Pulmonary artery endothelial cell (primary cell): ENCODE measurements around the gene SPATA46. TPM values are rescaled to one million over a fixed set of nuclear protein-coding genes. Genes with fewer than 3 reads are reported as not detected.
"Not testable (repeated sequence)": the region's sequence is repeated elsewhere in the genome, so short reads cannot be mapped to it uniquely, and the experiment has no call there.

ENCODE experiments used
- DNase-seq: peaks from one replicate; pipeline ENCODE4 v3.0.0-alpha.2; 2011; ENCODE audit warnings: low read depth, low spot score
- total RNA-seq: library from RNA; depleted of rRNA; stranded (reverse); fragments of >200 nt; gene quantifications from 2 replicates; pipeline ENCODE4 v1.2.3, GENCODE V29; 2014

Gene SPATA46
- total RNA-seq, 1 donor from 2014 or later: not detected

DNA sequence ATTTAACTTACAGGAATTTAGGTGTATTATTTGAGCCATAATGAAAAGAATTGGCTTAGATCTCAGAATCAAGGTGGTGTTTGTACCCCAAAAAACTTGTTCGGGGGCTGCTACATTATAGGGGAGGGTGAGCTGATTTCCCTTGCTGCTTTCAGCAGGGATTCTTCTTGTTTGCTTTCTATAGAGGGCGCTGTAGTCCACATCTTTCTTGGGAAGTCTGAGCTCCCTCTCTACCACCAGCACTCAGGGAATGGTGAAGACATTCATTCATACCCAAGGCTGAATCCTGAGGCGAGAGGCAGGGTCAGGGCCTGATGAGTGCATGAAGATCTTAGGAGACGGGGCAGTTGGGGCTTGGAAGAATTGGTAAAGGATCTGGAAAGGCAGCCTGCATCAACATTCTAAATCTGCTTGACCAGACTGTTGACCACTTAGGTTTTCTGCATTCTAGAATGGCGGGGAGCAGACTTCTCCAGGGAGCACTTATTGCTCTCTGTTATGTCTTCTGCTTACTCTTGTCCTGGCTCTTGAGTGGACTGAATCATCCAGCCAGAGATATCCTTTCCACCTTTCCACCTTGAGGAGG is 18.9 kb downstream of the SPATA46 start:
- no peak for DNase-seq

DNA sequence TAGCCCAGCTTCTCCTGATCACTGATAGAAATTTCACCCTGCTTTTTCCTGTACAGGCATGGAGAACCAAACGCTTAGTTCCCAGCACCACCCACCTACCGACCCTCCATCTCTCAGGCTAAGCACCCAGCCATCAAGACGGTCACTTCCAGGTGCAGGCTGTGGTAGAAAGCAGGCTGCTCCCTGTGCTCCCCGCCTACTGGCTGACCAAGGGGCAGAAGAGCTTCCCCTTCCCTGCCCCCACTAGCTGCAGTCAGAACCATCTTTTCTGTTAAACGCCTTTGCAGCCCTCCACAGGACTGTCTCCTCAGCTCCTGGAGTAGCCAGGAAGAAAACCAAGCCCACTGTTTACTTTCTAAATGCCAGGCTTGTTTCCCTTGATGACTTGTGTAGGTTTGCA is 23.0 kb downstream of the SPATA46 start:
- no peak for DNase-seq

DNA sequence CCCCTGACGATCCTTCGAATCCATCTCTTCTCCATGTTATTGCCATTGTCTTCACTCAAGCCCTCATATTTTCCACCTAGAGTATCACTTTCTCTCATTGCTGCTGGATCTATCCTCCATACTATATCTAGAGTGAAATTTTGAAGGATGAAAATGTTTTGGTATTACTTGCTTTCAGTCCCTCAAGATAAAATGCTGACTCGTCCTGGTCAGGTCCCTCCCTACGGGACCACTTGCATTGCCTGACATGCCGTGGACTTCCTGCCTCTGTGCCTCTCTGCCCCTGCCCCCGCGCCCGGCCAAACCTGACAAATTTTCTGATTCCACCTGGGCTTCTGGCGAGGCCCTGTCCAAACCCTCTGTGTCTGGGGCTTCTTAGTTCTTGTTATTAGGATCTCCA is 23.6 kb downstream of the SPATA46 start:
- DNase-seq: no peak

DNA sequence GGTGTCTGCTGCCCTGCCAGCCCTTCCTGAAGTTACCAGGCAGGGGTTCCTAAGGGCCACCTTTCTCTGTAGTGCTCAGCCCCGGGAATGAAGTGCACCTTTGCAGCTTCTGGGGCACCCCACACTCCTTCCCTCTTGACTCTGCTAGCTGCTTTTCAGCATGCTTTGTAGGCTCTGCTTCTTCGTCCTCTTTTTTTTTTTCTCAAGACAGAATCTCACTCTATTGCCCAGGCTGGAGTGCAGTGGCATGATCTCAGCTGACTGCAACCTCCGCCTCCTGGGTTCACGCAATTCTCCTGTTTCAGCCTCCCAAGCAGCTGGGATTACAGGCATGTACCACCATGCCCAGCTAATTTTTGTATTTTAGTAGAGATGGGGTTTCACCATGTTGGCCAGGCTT is 24.8 kb downstream of the SPATA46 start:
- DNase-seq: not testable (repeated sequence)

DNA sequence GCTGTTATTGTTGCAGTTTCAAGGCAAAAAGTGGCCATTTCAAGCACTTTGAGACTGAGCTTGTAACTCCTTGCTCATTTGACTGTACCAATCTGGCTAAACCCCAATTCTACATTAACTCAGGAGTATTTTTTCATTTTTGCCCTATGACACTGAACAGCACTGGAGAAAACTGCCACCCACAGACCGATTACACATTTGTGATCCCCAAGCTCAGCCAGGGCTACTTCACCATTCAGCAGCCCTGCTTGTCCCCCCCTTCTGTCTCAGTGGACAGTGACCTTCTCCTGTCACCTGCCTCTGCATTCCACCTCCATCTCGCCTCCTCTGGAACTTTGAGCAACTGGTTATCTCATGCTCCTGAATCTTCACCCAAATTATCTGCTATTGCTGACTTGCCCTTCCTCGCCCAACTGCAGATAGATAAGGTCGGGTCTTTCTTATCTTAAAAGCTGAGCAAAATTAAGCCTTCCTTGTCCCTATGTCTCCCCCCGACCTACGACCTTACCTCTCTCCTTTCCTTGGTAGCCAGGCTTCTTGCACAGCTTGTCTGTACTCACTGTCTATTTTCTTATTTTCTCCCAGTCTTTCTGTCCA is 25.3 kb downstream of the SPATA46 start:
- no peak for DNase-seq

DNA sequence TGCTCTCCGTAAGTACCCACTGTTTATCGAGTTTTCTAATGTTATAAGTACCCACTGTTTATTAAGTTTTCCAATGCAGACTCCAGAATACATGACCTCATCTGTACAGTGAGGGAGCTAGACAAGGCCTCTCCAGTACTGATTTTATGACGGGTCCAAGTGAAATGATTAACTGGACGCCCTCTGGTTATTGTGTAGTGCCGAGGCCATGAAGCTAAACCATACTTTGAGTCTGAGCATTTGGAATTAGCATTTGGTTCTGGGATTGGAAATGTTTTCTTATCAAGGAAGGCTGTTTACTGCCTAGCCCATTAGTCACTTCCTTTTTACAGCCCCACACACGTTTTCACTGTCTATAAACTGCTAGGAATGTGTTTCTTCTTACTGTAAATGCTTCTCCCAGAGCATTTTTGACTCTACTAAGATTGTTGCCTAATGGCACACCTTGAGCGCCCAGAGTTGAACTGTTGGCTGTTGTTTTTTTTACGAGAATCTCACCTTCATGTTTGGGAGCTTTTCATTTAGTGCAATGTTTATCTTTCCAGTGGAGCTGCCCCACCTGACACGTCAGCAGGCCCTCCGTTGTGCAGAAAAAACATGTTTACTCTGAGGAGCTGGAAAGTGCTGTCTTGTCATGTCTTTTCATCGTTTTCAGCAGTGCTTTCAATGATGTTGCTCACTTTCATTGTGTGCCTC is 26.9 kb downstream of the SPATA46 start:
- DNase-seq: peak; percentile 78

DNA sequence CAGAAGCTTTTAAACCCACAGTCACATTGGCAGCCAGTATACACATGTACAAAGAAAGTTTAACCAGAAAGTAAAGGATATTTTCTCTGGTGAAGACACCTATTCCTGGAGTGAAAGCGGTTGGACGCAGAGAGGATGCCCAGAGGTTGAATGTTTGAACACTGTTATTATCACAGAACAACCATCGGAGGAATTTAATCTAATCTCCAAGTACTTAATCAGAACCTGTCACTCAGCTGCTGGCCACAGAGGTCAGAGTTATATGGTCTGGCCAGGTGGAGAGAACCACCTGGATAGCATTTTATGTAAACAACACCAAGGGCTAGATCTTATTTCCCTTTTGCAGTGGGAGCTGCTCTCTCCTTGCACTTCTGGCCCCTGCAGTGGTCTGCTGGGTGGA is 29.4 kb downstream of the SPATA46 start:
- DNase-seq: no peak

DNA sequence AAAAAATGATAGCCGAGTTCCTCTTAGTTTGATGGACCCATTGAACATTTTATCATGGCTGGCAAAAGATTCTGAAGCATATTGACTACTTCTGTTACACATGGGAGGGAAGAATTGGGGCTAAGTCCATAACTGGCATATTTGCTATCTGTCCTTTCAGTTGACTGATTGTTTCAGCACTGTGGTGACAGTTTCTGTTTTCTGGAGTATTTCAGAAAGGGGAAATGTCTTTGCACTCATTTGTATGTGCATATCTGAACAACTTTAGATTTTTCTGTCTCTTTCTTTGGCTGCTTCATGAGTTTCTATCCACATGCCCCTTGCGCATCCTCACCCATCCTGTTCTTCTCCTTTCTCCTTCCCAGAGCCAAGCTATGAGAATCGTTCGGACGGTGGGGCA is 33.2 kb downstream of the SPATA46 start:
- no peak for DNase-seq

DNA sequence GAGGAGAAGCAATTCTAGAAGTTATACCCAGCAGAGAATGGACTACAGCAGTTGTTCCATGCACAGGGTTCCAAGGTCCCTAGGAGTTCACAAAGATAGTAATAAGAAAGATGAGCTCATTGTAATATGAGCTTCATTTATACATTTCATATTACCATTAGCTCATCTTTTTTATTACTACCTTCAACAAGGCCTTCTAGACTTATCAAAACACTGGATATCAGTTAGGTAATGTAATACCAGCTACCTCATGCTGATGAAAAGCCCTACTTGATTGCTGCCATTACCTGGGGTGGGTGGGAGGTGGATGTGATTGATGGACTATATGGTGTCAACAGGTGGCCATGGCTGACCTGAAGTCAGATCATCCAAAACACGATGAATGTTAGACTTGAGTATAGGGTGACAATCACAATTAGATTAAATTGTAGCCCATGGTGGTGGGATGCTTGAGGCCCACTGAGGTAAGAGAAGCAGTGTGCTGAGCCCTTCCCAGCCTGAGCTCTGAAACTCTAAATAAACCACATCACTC is 34.1 kb downstream of the SPATA46 start:
- no peak for DNase-seq

DNA sequence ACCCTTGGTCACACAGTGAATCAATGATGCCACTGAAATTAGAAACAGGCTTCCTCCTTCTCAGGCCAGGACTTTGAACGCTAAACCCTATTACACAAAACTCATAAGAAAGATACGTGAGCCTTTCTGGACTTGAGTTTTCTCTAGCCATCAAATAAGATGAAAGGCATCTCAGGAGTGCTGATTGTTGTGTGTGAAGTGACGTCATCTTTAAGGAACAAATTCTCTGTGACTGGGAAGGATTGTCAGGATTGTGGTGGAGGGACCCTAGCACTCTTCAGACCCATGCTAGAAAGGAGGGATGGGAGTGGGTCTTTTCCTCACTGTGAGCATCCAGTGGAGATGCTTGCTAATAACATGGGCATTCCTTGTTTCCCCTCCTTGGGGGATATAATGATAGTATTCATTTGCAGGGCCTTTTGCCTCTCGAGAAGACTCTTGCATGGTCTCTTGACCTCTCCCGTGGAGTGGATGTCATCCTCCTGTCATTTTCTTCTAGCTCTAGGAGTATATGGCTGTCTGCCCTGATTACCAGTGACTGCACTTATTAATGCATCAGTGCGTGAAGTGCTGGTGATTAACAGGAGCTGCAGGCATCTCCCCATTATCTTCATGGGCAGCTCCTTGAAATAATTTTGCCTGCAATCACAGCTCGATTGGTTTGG is 39.9 kb downstream of the SPATA46 start:
- DNase-seq: no peak

DNA sequence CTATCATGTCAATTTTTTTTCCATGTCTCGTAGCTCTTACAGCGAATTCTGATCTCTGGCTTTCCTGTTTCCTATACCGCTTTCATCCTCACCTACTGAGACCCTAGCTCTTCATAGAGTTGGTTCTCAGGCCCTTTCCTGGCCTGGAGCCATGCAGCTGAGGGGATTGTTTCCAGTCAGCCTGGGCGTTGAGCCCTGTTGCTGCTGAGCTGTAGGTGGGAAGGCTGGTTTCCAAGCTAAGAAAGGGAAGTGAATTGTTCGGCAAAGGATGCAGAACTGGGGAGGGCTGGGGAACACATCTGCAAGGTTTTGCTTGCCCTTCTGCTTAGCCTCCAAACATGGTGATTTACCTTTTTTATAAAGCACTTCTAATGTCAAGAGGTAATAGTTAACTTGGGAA is 41.5 kb downstream of the SPATA46 start:
- DNase-seq: peak; percentile 57

DNA sequence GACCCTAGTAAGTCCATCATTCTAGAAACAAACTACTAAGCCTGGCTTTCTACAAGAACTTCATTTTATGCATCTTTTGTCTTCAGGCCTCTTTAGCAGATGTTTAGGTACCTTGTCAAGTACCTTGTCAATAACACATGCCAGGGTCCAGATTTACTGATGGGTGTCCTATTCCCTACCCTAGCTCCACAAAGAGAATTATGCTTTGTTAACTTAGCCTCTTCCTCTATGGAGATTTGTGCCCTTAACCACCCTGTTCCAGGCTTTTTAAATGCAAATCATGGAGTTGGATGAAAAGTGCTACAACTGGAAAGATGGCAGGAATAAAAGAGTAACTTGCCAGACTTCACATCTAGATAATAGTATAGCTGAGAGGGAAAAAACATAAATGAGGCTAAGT is 42.7 kb downstream of the SPATA46 start:
- no peak for DNase-seq

DNA sequence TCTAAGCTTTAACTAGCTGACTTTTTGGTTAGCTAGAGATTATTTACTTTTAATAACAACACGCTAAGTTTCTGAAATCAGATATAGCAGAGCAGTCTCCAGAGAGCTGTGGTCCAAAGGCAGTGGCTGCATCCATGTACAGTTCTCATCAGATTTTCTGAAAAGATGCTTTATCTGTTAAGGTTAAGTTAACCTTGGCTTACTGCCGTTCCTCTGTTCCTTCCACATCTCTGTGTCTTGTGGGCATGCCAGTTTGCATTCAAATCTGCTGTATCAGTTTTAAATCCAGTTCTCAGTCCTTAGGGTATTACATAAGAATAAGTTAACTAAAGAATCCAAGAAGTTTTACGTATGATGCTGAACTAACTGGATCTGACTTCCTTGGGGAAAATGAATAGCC is 46.8 kb downstream of the SPATA46 start:
- DNase-seq: no peak

DNA sequence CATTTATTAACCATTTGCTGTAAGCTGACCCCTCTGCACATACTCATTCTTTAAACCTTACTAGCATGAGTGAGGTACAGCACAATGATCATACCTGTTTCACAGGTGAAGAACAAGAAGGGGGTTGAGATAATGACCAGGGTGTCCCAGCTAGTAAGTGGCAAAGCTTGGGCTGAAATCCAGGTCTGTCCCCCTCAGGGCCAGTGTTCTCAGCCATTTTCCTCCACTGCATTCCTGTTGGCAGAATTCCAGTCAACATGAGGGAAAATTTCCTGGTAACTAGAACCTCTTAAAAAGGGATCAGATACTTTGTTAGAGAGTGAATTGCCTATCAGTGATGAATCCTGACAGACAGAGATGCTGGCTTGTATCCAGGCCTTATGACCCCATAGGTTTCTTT is 48.1 kb downstream of the SPATA46 start:
- DNase-seq: no peak

DNA sequence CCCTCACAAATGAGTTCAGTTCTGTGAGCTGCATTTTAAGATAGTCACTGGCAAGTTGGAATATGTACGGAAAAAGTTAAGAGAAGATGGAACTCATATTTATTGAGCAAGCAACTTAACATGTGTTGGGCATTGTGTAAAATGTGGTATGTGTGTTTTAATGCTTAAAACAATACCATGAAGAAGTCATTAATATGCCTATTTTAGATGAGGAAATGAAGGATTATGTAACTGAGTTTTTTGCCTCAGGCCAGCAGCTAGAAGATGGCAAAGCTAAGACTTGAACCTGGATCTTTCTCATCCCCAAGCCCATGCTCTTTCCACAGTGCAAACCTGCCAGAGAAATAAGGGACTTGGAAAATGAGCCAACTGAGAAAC is 48.9 kb downstream of the SPATA46 start:
- DNase-seq: no peak

DNA sequence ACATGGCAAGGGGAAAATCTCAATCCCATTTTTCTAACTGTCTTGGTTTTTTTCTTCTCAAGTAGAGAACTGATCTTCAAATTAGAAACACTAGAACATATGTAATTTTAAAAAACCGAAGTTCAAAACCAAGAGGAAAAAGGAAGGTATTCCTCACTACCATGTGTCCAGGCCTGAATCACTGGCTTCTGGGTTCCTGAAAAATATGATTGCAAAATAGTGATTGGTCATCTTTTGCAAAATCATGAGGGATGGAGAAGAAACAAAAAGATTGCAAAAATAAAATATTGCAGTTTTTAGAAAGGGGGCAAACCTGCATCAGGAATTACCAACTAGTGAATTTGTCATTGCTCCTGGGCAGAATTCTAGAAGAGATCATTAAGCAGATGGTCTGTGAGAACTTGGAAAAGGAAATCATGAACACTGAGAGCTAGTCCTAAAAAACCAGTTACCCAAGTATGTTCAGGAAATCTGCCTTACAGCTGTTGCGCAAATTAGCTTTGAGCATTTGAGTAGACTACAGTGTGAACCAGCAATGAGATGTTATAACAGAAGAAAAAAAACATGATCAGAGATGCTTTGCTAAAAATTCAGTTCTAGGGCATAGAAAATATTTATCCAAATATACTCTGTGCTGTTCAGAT is 49.4 kb downstream of the SPATA46 start:
- no peak for DNase-seq

DNA sequence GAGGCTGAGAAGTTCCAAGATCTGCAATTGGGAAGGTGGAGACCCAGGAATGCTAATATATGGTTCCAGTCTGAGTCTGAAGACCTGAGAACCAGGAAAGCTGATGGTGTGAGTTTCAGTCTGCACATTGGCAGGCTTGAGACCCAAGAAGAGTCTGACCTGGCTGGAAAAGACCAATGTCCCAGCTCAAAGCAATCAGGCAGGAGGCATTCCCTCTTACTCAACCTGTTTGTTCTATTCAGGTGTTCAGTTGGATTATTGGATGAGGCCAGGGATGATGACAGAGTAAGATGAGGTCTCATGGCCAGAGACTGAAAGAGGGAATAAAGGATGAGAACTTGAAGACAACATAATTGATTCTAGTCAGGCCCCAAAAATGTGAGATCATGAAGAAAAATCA is 50.1 kb downstream of the SPATA46 start:
- no peak for DNase-seq

DNA sequence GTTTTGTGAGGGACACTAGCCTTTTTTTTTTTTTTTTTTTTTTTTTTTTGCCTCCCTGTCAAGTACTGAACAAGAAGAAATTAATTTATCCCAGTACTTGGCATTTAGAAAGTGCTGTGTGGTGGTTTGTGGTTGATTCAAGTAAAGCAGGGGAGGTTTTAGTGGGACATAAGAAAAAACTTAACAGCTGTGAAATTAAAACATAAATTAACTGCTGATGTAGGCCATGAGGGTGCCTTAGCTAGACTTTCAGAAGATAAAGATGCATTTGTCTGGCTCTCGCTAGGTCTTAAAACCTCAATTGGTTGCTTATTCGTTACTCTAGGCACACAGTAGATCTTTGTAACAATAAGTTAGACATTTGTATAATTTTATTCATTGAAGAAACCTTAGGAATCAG is 52.3 kb downstream of the SPATA46 start:
- DNase-seq: no peak
